H1 (cell line): Measurements from ENCODE around the gene PROZ. TPM values are rescaled to one million over a fixed set of nuclear protein-coding genes. Genes with fewer than 3 reads are reported as not detected.

Source experiments
- CTCF ChIA-PET: fragments of 300-600 bp; sonication (Branson Sonifier 250); formaldehyde crosslinking; loops from one replicate; lab custom pipeline; 2021; ENCODE audit not compliant: partially characterized antibody; lab: Charles Lee
- POLR2A ChIA-PET: fragments of 300-600 bp; sonication (Branson Sonifier 250); formaldehyde crosslinking; loops from one replicate; lab custom pipeline; 2021; ENCODE audit warnings: inconsistent platforms; ENCODE audit not compliant: partially characterized antibody; lab: Charles Lee
- DNase-seq, 2 experiments: peaks; one replicate each; pipeline versions ENCODE4 v3.0.0 to v3.0.0-alpha.2; 2010 to 2022; ENCODE audit warnings: low spot score in 2 of 2, low read depth in 1 of 2, mixed read lengths in 1 of 2
- FAIRE-seq: peaks from 2 replicates; lab custom pipeline; 2011; peaks lifted over from hg19 to GRCh38; lab: Jason Lieb, UNC
- H2AFZ ChIP-seq: 2 replicates; pipeline ENCODE4 v1.8.1; 2012; ENCODE audit warnings: low read length, inconsistent platforms
- H2AK5ac ChIP-seq: 2 replicates; pipeline ENCODE4 v1.6.1; 2013; ENCODE audit warnings: low read depth, low read length
- H2BK120ac ChIP-seq: replicated peaks from 2 replicates; pipeline ENCODE3; 2013; ENCODE audit warnings: low read depth, low read length, inconsistent platforms
- H2BK12ac ChIP-seq: 2 replicates; pipeline ENCODE4 v1.6.1; 2013; ENCODE audit warnings: low read depth, low read length
- H2BK15ac ChIP-seq: 2 replicates; pipeline ENCODE4 v1.6.1; 2013; ENCODE audit warnings: low read length
- H2BK20ac ChIP-seq: 2 replicates; pipeline ENCODE4 v1.6.1; 2013; ENCODE audit warnings: low read length
- H2BK5ac ChIP-seq: 2 replicates; pipeline ENCODE4 v1.6.1; 2013; ENCODE audit warnings: low read depth, low read length
- H3K14ac ChIP-seq: 2 replicates; pipeline ENCODE4 v1.6.1; 2013; ENCODE audit warnings: inconsistent platforms; ENCODE audit not compliant: insufficient read length
- H3K18ac ChIP-seq: 2 replicates; pipeline ENCODE4 v1.6.1; 2013; ENCODE audit warnings: low read length; ENCODE audit errors: extremely low read depth
- H3K23ac ChIP-seq: 2 replicates; pipeline ENCODE4 v1.6.1; 2013; ENCODE audit warnings: inconsistent platforms; ENCODE audit not compliant: insufficient read length
- H3K23me2 ChIP-seq: 2 replicates; pipeline ENCODE4 v1.6.1; 2013; ENCODE audit warnings: low read depth, low read length
- H3K27ac ChIP-seq: 2 replicates; pipeline ENCODE4 v1.6.1; 2011; ENCODE audit warnings: low read depth, low read length, inconsistent platforms
- H3K27me3 ChIP-seq, 4 experiments: replicated peaks in 1 of 4; 1 replicate in 1 of 4; 2 replicates in 3 of 4; pipeline versions ENCODE4 v1.6.1 to v1.8.1; 2011 to 2013; ENCODE audit warnings: low read length in 3 of 4, mild to moderate bottlenecking in 3 of 4, inconsistent platforms in 2 of 4, mixed read lengths in 2 of 4, moderate library complexity in 1 of 4; ENCODE audit not compliant: control insufficient read depth in 3 of 4, insufficient read depth in 3 of 4; ENCODE audit errors: extremely low read depth in 1 of 4
- H3K36me3 ChIP-seq, 4 experiments: 2 replicates each; pipeline versions ENCODE4 v1.6.1 to v1.8.1; 2011 to 2013; ENCODE audit warnings: mild to moderate bottlenecking in 4 of 4, low read length in 3 of 4, moderate library complexity in 2 of 4, control low read depth in 1 of 4, inconsistent platforms in 1 of 4; ENCODE audit not compliant: insufficient read depth in 4 of 4, control insufficient read depth in 2 of 4
- H3K4ac ChIP-seq: replicated peaks from 2 replicates; pipeline ENCODE3; 2013; ENCODE audit warnings: low read length, low read depth, mixed read lengths, inconsistent platforms; ENCODE audit not compliant: insufficient read length
- H3K4me1 ChIP-seq, 4 experiments: replicated peaks in 1 of 4; 1 replicate in 1 of 4; 2 replicates in 3 of 4; pipeline versions ENCODE4 v1.6.1 to v1.8.1; 2011 to 2013; ENCODE audit warnings: low read length in 3 of 4, inconsistent platforms in 2 of 4, mixed read lengths in 1 of 4; ENCODE audit not compliant: insufficient read depth in 4 of 4, control insufficient read depth in 3 of 4
- H3K4me2 ChIP-seq, 2 experiments: 2 replicates each; pipeline versions ENCODE4 v1.6.1 to v1.8.1; 2011 to 2013; ENCODE audit warnings: low read depth in 2 of 2, low read length in 2 of 2, control low read depth in 1 of 2, inconsistent platforms in 1 of 2, mild to moderate bottlenecking in 1 of 2; ENCODE audit not compliant: insufficient read depth in 1 of 2
- H3K4me3 ChIP-seq, 4 experiments: fragments of 200-600, 300-600 bp in 1 of 4; sonication (generic), shearing (Covaris generic), sonication (Bioruptor Twin) in 1 of 4; 2 replicates each; pipeline versions ENCODE4 v1.5.1 to v1.8.1; 2011 to 2016; ENCODE audit warnings: low read length in 4 of 4, low read depth in 3 of 4, control low read depth in 2 of 4, inconsistent platforms in 2 of 4, mild to moderate bottlenecking in 2 of 4, mixed read lengths in 1 of 4, moderate library complexity in 1 of 4; ENCODE audit not compliant: insufficient read depth in 2 of 4; ENCODE audit errors: extremely low read depth in 1 of 4
- H3K56ac ChIP-seq: replicated peaks from 2 replicates; pipeline ENCODE3; 2013; ENCODE audit warnings: low read depth, mild to moderate bottlenecking, mixed read lengths, low read length, inconsistent platforms; ENCODE audit not compliant: insufficient read length
- H3K79me1 ChIP-seq: 2 replicates; pipeline ENCODE4 v1.6.1; 2013; ENCODE audit warnings: low read depth, low read length, control low read depth
- H3K79me2 ChIP-seq, 2 experiments: 2 replicates each; pipeline versions ENCODE4 v1.6.1 to v1.8.1; 2012 to 2013; ENCODE audit warnings: low read length in 2 of 2, mild to moderate bottlenecking in 2 of 2, inconsistent platforms in 1 of 2; ENCODE audit not compliant: insufficient read depth in 2 of 2, control insufficient read depth in 1 of 2
- H3K9ac ChIP-seq, 4 experiments: replicated peaks in 1 of 4; 1 replicate in 1 of 4; 2 replicates in 3 of 4; pipeline versions ENCODE4 v1.6.1 to v1.8.1; 2011 to 2013; ENCODE audit warnings: low read depth in 3 of 4, low read length in 3 of 4, control low read depth in 2 of 4, mild to moderate bottlenecking in 2 of 4, moderate library complexity in 2 of 4, inconsistent platforms in 1 of 4; ENCODE audit errors: extremely low read depth in 1 of 4
- H3K9me3 ChIP-seq, 2 experiments: 2 replicates each; pipeline versions ENCODE4 v1.6.1 to v1.8.1; 2012 to 2013; ENCODE audit warnings: mild to moderate bottlenecking in 2 of 2, moderate library complexity in 2 of 2, control low read depth in 1 of 2, inconsistent platforms in 1 of 2, low read depth in 1 of 2, low read length in 1 of 2, mixed read lengths in 1 of 2; ENCODE audit not compliant: insufficient read depth in 2 of 2
- H4K20me1 ChIP-seq, 2 experiments: replicated peaks in 1 of 2; 2 replicates each; pipeline versions ENCODE3 to v1.8.1; 2011 to 2013; ENCODE audit warnings: inconsistent platforms in 2 of 2, low read length in 2 of 2, mild to moderate bottlenecking in 1 of 2; ENCODE audit not compliant: insufficient read depth in 2 of 2, control insufficient read depth in 1 of 2
- H4K5ac ChIP-seq: 2 replicates; pipeline ENCODE4 v1.6.1; 2013; ENCODE audit warnings: low read length, low read depth, mixed read lengths, inconsistent platforms; ENCODE audit not compliant: insufficient read length
- H4K8ac ChIP-seq: 2 replicates; pipeline ENCODE4 v1.8.0; 2013; ENCODE audit warnings: mild to moderate bottlenecking, moderate library complexity, low read length, inconsistent platforms; ENCODE audit not compliant: insufficient read depth; ENCODE audit errors: extremely low read depth
- H4K91ac ChIP-seq: replicated peaks from 2 replicates; pipeline ENCODE3; 2013; ENCODE audit warnings: low read length, mixed read lengths, inconsistent platforms; ENCODE audit not compliant: insufficient read length
- CBX8 ChIP-seq: fragments of 300-800, 300-1000 bp; sonication (generic); IDR thresholded peaks from 2 replicates; pipeline ENCODE4 v1.7.1; 2016; ENCODE audit warnings: low read depth, low read length, borderline replicate concordance
- RFX5 ChIP-seq: IDR thresholded peaks from 2 replicates; pipeline ENCODE4 v1.6.1; 2011; ENCODE audit warnings: low read depth, low read length, improper control_type of control experiment, borderline replicate concordance
- WGBS, 2 experiments: shearing (Covaris generic) in 1 of 2; methylation state at CpG; one replicate each; pipeline versions ENCODE4 v1.1.6 to v1.1.7; 2013 to 2015; ENCODE audit warnings: low lambda C conversion rate in 2 of 2, mixed read lengths in 2 of 2, inconsistent platforms in 1 of 2, low coverage in 1 of 2, missing lambda C conversion rate in 1 of 2; ENCODE audit not compliant: insufficient replicate concordance in 2 of 2, insufficient coverage in 1 of 2, insufficient read length in 1 of 2; ENCODE audit errors: extremely low coverage in 1 of 2, missing lambda C conversion rate in 1 of 2; 5-methylcytosine and 5-hydroxymethylcytosine counted together
- polyA plus RNA-seq, 7 experiments: library from polyadenylated mRNA; depleted of rRNA in 3 of 7; stranded (reverse) in 5 of 7; unstranded in 2 of 7; fragments of >200 nt in 5 of 7; fragments of 200-250 nt in 2 of 7; gene quantifications; 1 replicate in 5 of 7; 2 replicates in 1 of 7; 4 replicates in 1 of 7; pipeline versions ENCODE4 v1.2.1 to v1.2.3, GENCODE V29; 2011 to 2013; ENCODE audit warnings: missing spikeins in 2 of 7, mixed read lengths in 2 of 7
- total RNA-seq: library from RNA; stranded (reverse); fragmentation: NEBNext Ultra II Directional; extraction: Animal tissue kit (Norgen Biotek cat#: 25700); gene quantifications from 2 replicates; pipeline ENCODE4 v1.2.1, GENCODE V29; 2021
- TF ChIP-seq, protein P1 (sequence below): IDR thresholded peaks from 2 replicates; pipeline ENCODE4 v1.6.1; 2011; ENCODE audit warnings: low read length, improper control_type of control experiment

PROZ gene
- total and polyA plus RNA-seq, 2 of the 8 experiments (the other 6 are each of a cell fraction or from before 2014, with no cell fraction given) = not detected

DNA sequence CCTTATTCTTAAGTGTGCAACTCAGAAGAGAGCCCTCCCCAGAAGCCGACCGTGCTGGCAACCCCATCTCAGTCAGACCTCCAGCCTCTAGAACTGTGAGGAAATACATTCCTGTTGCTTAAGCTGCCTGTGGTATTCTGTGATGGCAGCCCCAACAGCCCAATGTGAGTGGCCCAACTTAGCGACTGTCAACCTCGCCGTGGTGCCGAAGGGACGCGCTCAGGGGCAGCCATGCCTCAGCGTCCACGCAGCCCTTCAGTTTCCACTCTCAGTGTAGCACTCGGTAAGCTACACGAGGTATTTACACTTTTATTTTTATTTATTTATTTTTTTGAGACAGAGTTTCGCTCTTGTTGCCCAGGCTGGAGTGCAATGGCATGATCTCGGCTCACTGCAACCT, 18.4 kb downstream of the PROZ start:
- Histone ChIP-seq H2AFZ (no peak overlapping the region), H3K56ac (no peak overlapping the region), H3K4me1 (peaks cover 0 to 10% (median 2%) of the 10 kb centered on the region in 4 experiments; a peak in 5 of 7 replicates), H3K79me2 (no peaks in the 10 kb centered on the region), H3K79me1 (no peaks in the 10 kb centered on the region)
- POLR2A ChIA-PET = interaction anchor here (1.0 kb wide), 1 partner anchor 55 kb away, joined by 3 read pairs; no protein-coding TSS in a partner anchor
- TF ChIP-seq RFX5 = no peak
- TF ChIP-seq CBX8 = no peak
- TF ChIP-seq, protein P1, sequence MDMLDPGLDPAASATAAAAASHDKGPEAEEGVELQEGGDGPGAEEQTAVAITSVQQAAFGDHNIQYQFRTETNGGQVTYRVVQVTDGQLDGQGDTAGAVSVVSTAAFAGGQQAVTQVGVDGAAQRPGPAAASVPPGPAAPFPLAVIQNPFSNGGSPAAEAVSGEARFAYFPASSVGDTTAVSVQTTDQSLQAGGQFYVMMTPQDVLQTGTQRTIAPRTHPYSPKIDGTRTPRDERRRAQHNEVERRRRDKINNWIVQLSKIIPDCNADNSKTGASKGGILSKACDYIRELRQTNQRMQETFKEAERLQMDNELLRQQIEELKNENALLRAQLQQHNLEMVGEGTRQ = no peak
- TF ChIP-seq, all 59 proteins: peak for 0
- H4K91ac ChIP-seq = no peak overlapping the region
- H3K18ac ChIP-seq = no peak overlapping the region
- H3K4ac ChIP-seq = no peak overlapping the region
- FAIRE-seq (no peak), DNase-seq (no peak)
- H4K8ac ChIP-seq = no peak overlapping the region; the same call in 1 of the 2 replicates
- no peak overlapping the region for H3K9ac ChIP-seq
- H2BK12ac ChIP-seq = no peak overlapping the region
- no peak overlapping the region for H2BK15ac ChIP-seq
- peaks cover 6 to 14% of the 10 kb centered on the region in 2 experiments for H4K20me1 ChIP-seq
- no peak overlapping the region for H3K27ac ChIP-seq
- no peak overlapping the region for H4K5ac ChIP-seq
- no peak overlapping the region for H3K4me3 ChIP-seq
- H3K23me2 ChIP-seq = no peaks in the 10 kb centered on the region
- no peaks in the 10 kb centered on the region for H3K27me3 ChIP-seq
- H2AK5ac ChIP-seq = no peak overlapping the region
- H3K23ac ChIP-seq = no peak overlapping the region
- no peak overlapping the region for H2BK120ac ChIP-seq
- no peak overlapping the region for H3K4me2 ChIP-seq
- CTCF ChIA-PET = interaction anchor here (0.7 kb wide), 1 partner anchor 126 kb away, joined by 3 read pairs; no protein-coding TSS in a partner anchor
- peaks cover 19 to 75% (median 53%) of the 10 kb centered on the region in 4 experiments for H3K36me3 ChIP-seq
- H2BK20ac ChIP-seq = no peak overlapping the region
- WGBS, 2 experiments = 97% methylated on average over 14 of the region's 14 CpGs; no CpG with 5 or more reads in 1 of the 2 experiments
- H3K9me3 ChIP-seq = no peaks in the 10 kb centered on the region
- H2BK5ac ChIP-seq = no peak overlapping the region
- H3K14ac ChIP-seq = no peak overlapping the region
